ENCODE results near the gene ZNF619.
"Not testable (repeated sequence)": the region's sequence is repeated elsewhere in the genome, so short reads cannot be mapped to it uniquely, and the experiment has no call there.

Gene ZNF619

GRCh38 chr3:40453933-40454332, 23.0 kb upstream of the ZNF619 start:
- no peak overlapping the region for H3K27ac ChIP-seq (ENCODE audit: low read length)
- no peaks in the 10 kb centered on the region for H3K27me3 ChIP-seq (ENCODE audit: control insufficient read depth, insufficient read depth, low read length)
- no peak for DNase-seq (ENCODE audit: low read depth, low spot score)
- H3K36me3 ChIP-seq (ENCODE audit: control insufficient read depth, insufficient read depth, low read length) = peaks cover 5% of the 10 kb centered on the region; the same call in 1 of the 2 replicates
- H3K9me3 ChIP-seq (ENCODE audit: control insufficient read depth, insufficient read depth, low read length) = no peaks in the 10 kb centered on the region
- no CpG with 5 or more reads among the region's 6 CpGs for WGBS (ENCODE audit: insufficient coverage, insufficient read length)
- H3K4me3 ChIP-seq (ENCODE audit: low read length) = no peak overlapping the region
- no peaks in the 10 kb centered on the region for H3K4me1 ChIP-seq (ENCODE audit: control insufficient read depth, insufficient read depth, low read length)

- no peak overlapping the region for H3K4me3 ChIP-seq (ENCODE audit: low read length)
- H3K27me3 ChIP-seq (ENCODE audit: control insufficient read depth, insufficient read depth, low read length) = no peaks in the 10 kb centered on the region
- H3K36me3 ChIP-seq (ENCODE audit: control insufficient read depth, insufficient read depth, low read length) = peaks cover 7% of the 10 kb centered on the region; the same call in 1 of the 2 replicates
- H3K4me1 ChIP-seq (ENCODE audit: control insufficient read depth, insufficient read depth, low read length) = no peaks in the 10 kb centered on the region
- no CpG with 5 or more reads among the region's 4 CpGs for WGBS (ENCODE audit: insufficient coverage, insufficient read length)
- H3K9me3 ChIP-seq (ENCODE audit: control insufficient read depth, insufficient read depth, low read length) = no peaks in the 10 kb centered on the region
- H3K27ac ChIP-seq (ENCODE audit: low read length) = no peak overlapping the region
- no peak for DNase-seq (ENCODE audit: low read depth, low spot score)
These were observed 21.6 kb upstream of the ZNF619 start for GRCh38 chr3:40455328-40455727.

GRCh38 chr3:40456279-40456939, 20.5 kb upstream of the ZNF619 start:
- no peaks in the 10 kb centered on the region for H3K4me1 ChIP-seq (ENCODE audit: control insufficient read depth, insufficient read depth, low read length)
- no CpG with 5 or more reads among the region's 29 CpGs for WGBS (ENCODE audit: insufficient coverage, insufficient read length)

GRCh38 chr3:40456940-40457823, 19.7 kb upstream of the ZNF619 start, which contains the start of gene RPL14:
RPL14 (plus strand) TSS chr3:40457339; CDS start chr3:40457472, 133 bp downstream.
- WGBS (ENCODE audit: insufficient coverage, insufficient read length) = no CpG with 5 or more reads among the region's 79 CpGs
- H3K9me3 ChIP-seq (ENCODE audit: control insufficient read depth, insufficient read depth, low read length) = no peaks in the 10 kb centered on the region
- H3K4me3 ChIP-seq (ENCODE audit: low read length) = peak within 1 kb of the TSS; percentile 81
- H3K27ac ChIP-seq (ENCODE audit: low read length) = no peak within 1 kb of the TSS
- H3K36me3 ChIP-seq (ENCODE audit: control insufficient read depth, insufficient read depth, low read length) = peaks cover 7% of the 10 kb centered on the region; the same call in 1 of the 2 replicates
- DNase-seq (ENCODE audit: low read depth, low spot score) = peak; percentile 60
- no peaks in the 10 kb centered on the region for H3K27me3 ChIP-seq (ENCODE audit: control insufficient read depth, insufficient read depth, low read length)
- H3K4me1 ChIP-seq (ENCODE audit: control insufficient read depth, insufficient read depth, low read length) = no peaks in the 10 kb centered on the region

More at GRCh38 chr3:40456279-40456939, 20.5 kb upstream of the ZNF619 start:
- Histone ChIP-seq H3K27me3 (ENCODE audit: control insufficient read depth, insufficient read depth, low read length) (no peaks in the 10 kb centered on the region), H3K4me3 (ENCODE audit: low read length) (peak overlapping the region; percentile 81; the same call in 1 of the 2 replicates), H3K36me3 (ENCODE audit: control insufficient read depth, insufficient read depth, low read length) (peaks cover 7% of the 10 kb centered on the region; the same call in 1 of the 2 replicates), H3K27ac (ENCODE audit: low read length) (no peak overlapping the region), H3K9me3 (ENCODE audit: control insufficient read depth, insufficient read depth, low read length) (no peaks in the 10 kb centered on the region)
- DNase-seq (ENCODE audit: low read depth, low spot score) = no peak

- no peak overlapping the region; the same call in 1 of the 2 replicates for H3K4me3 ChIP-seq (ENCODE audit: low read length)
- H3K27me3 ChIP-seq (ENCODE audit: control insufficient read depth, insufficient read depth, low read length) = no peaks in the 10 kb centered on the region
- H3K36me3 ChIP-seq (ENCODE audit: control insufficient read depth, insufficient read depth, low read length) = peaks cover 7% of the 10 kb centered on the region; the same call in 1 of the 2 replicates
- H3K4me1 ChIP-seq (ENCODE audit: control insufficient read depth, insufficient read depth, low read length) = no peaks in the 10 kb centered on the region
- no peaks in the 10 kb centered on the region for H3K9me3 ChIP-seq (ENCODE audit: control insufficient read depth, insufficient read depth, low read length)
- DNase-seq (ENCODE audit: low read depth, low spot score) = no peak
- WGBS (ENCODE audit: insufficient coverage, insufficient read length) = no CpG with 5 or more reads among the region's 4 CpGs
- H3K27ac ChIP-seq (ENCODE audit: low read length) = no peak overlapping the region
These were observed 18.4 kb upstream of the ZNF619 start for GRCh38 chr3:40458473-40458872.

GRCh38 chr3:40460481-40460880, 16.4 kb upstream of the ZNF619 start:
- WGBS (ENCODE audit: insufficient coverage, insufficient read length) = no CpG with 5 or more reads among the region's 6 CpGs
- not testable (repeated sequence) for H3K27ac ChIP-seq (ENCODE audit: low read length); H3K4me3 ChIP-seq (ENCODE audit: low read length); H3K9me3 ChIP-seq (ENCODE audit: control insufficient read depth, insufficient read depth, low read length); H3K36me3 ChIP-seq (ENCODE audit: control insufficient read depth, insufficient read depth, low read length); H3K27me3 ChIP-seq (ENCODE audit: control insufficient read depth, insufficient read depth, low read length); DNase-seq (ENCODE audit: low read depth, low spot score); H3K4me1 ChIP-seq (ENCODE audit: control insufficient read depth, insufficient read depth, low read length)

GRCh38 chr3:40461161-40461560, 15.8 kb upstream of the ZNF619 start:
- Histone ChIP-seq H3K27ac (ENCODE audit: low read length) (no peak overlapping the region), H3K4me3 (ENCODE audit: low read length) (no peak overlapping the region), H3K27me3 (ENCODE audit: control insufficient read depth, insufficient read depth, low read length) (no peaks in the 10 kb centered on the region), H3K36me3 (ENCODE audit: control insufficient read depth, insufficient read depth, low read length) (peaks cover 10% of the 10 kb centered on the region; the same call in 1 of the 2 replicates), H3K9me3 (ENCODE audit: control insufficient read depth, insufficient read depth, low read length) (no peaks in the 10 kb centered on the region), H3K4me1 (ENCODE audit: control insufficient read depth, insufficient read depth, low read length) (no peaks in the 10 kb centered on the region)
- DNase-seq (ENCODE audit: low read depth, low spot score) = no peak
- WGBS (ENCODE audit: insufficient coverage, insufficient read length) = no CpG with 5 or more reads among the region's 3 CpGs

- not testable (repeated sequence) for H3K36me3 ChIP-seq (ENCODE audit: control insufficient read depth, insufficient read depth, low read length); H3K27ac ChIP-seq (ENCODE audit: low read length); H3K27me3 ChIP-seq (ENCODE audit: control insufficient read depth, insufficient read depth, low read length); H3K9me3 ChIP-seq (ENCODE audit: control insufficient read depth, insufficient read depth, low read length); H3K4me1 ChIP-seq (ENCODE audit: control insufficient read depth, insufficient read depth, low read length); DNase-seq (ENCODE audit: low read depth, low spot score); H3K4me3 ChIP-seq (ENCODE audit: low read length)
- no CpG with 5 or more reads among the region's 7 CpGs for WGBS (ENCODE audit: insufficient coverage, insufficient read length)
These were observed 14.1 kb upstream of the ZNF619 start for GRCh38 chr3:40462838-40463237.

GRCh38 chr3:40463579-40463978, 13.3 kb upstream of the ZNF619 start:
- no peak overlapping the region for H3K27ac ChIP-seq (ENCODE audit: low read length)
- H3K36me3 ChIP-seq (ENCODE audit: control insufficient read depth, insufficient read depth, low read length) = peaks cover 7% of the 10 kb centered on the region; the same call in 1 of the 2 replicates

GRCh38 chr3:40464339-40465110, 12.4 kb upstream of the ZNF619 start:
- Histone ChIP-seq H3K27me3 (ENCODE audit: control insufficient read depth, insufficient read depth, low read length) (no peaks in the 10 kb centered on the region), H3K4me3 (ENCODE audit: low read length) (no peak overlapping the region), H3K36me3 (ENCODE audit: control insufficient read depth, insufficient read depth, low read length) (peaks cover 5% of the 10 kb centered on the region; the same call in 1 of the 2 replicates), H3K27ac (ENCODE audit: low read length) (no peak overlapping the region), H3K4me1 (ENCODE audit: control insufficient read depth, insufficient read depth, low read length) (no peaks in the 10 kb centered on the region), H3K9me3 (ENCODE audit: control insufficient read depth, insufficient read depth, low read length) (no peaks in the 10 kb centered on the region)
- DNase-seq (ENCODE audit: low read depth, low spot score) = no peak
- WGBS (ENCODE audit: insufficient coverage, insufficient read length) = 100% methylated on average over 3 of the region's 9 CpGs

More at GRCh38 chr3:40463579-40463978, 13.3 kb upstream of the ZNF619 start:
- WGBS (ENCODE audit: insufficient coverage, insufficient read length) = no CpG with 5 or more reads among the region's 2 CpGs
- H3K27me3 ChIP-seq (ENCODE audit: control insufficient read depth, insufficient read depth, low read length) = no peaks in the 10 kb centered on the region
- no peak overlapping the region for H3K4me3 ChIP-seq (ENCODE audit: low read length)
- no peak for DNase-seq (ENCODE audit: low read depth, low spot score)
- H3K9me3 ChIP-seq (ENCODE audit: control insufficient read depth, insufficient read depth, low read length) = no peaks in the 10 kb centered on the region
- no peaks in the 10 kb centered on the region for H3K4me1 ChIP-seq (ENCODE audit: control insufficient read depth, insufficient read depth, low read length)

All from iPS DF 6.9 (cell line).